Sciatic nerve (tissue), 2 donors: ENCODE data around the gene LPIN3. TPM values are rescaled to one million over a fixed set of nuclear protein-coding genes. Genes with fewer than 3 reads are reported as not detected.

Source experiments
- ATAC-seq: fragments of 200-7000 bp; cut with Tn5 transposase; one replicate; pipeline ENCODE4 v1.9.1; 2020; ENCODE audit warnings: mild to moderate bottlenecking, moderate library complexity
- DNase-seq: peaks from one replicate; pipeline ENCODE4 v3.0.0-alpha.2; 2020; ENCODE audit warnings: low spot score
- intact Hi-C: fragments of 100-400 bp; cut with DNase I; formaldehyde crosslinking; loops from one replicate; pipeline ENCODE4 v1.14.2; 2022
- total RNA-seq: library from RNA; stranded (reverse); fragmentation: NEBNext Ultra II Directional; extraction: Animal tissue kit (Norgen Biotek cat#: 25700); gene quantifications from one replicate; pipeline ENCODE4 v1.2.1, GENCODE V29; 2021
- donor health status: DM: no; HTN: no; CAD: no.
- donor health status: DM: no; HTN: no; CAD: no.

Gene LPIN3
- total RNA-seq, 1 donor from 2014 or later: 12.9 TPM

- ATAC-seq (no peak), DNase-seq (no peak)
- intact Hi-C loops: no loop called here
Observed at GRCh38 chr20:41376349-41376748, 35.7 kb downstream of the LPIN3 start.

DNA sequence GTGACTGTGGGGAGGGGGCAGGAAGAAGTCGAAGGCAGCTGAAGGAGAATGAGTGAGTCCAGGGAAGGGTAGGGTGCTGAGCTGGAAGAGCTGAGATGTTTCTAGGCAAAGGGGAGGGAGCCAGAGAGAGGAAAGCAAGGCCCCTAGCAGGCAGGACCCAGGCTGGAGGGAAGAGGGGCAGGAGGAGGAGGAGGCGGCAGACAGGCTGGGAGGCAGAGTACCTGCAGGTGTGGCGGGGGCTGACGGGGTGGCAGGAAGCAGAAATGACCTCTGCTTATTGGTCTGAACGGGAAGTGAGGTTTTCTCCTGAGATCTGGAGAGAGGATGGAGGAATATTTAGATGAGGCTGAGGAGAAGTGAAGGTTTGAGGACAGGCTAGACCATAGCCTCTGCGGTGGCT is 36.7 kb downstream of the LPIN3 start:
- ATAC-seq (no peak), DNase-seq (no peak)
- intact Hi-C loops: no loop called here

DNA sequence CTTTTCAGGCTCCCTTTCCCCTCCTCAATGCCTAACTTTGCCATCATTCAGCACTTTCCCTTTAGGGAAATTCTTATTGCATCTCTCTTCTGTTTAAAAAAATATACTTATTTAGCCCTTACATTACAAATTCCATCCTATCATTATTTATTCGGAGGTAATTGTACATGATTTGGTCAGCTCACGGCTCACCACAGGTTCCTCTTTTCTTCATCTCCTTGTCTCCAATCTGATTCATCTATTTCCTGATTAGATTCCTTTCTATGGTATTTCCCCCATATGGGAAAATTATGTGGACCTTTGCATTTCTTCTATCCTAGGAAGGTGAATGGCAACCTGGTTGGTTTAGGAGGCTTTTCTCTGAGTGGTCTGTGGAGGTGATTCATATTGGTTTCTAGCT is 38.9 kb downstream of the LPIN3 start:
- DNase-seq (no peak), ATAC-seq (no peak)
- intact Hi-C loops: no loop called here

DNA sequence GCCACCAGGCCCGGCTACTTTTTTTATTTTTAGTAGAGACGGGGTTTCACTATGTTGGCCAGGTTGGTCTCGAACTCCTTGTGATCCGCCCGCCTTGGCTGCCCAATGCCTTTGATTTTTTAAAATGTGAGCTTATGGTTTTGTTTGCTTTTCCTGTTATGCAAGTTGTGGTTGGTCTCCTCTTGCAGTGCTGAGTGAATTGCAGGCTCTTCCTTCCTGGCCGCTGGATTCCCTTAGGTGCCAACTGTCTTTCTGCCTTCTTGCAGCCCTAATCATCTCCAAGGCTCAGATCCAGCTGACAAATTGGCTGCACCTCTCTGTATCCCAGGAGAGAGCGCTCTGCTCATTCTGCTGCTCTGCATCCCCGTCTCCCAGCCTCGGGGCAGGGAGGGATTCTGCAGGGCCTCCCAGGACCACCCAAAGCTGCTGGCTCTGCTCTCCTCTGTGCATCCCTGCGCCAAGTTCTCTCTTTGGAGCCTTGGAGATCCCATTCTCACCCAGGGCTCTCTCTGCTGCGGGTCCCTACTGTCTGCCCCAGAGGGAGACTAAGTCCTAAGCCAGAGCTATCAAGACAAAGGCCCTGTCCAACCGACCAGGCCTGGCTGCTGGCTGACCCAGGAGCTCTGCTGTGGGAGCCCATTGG is 40.1 kb downstream of the LPIN3 start:
- intact Hi-C loops: no loop called here
- DNase-seq: no peak

DNA sequence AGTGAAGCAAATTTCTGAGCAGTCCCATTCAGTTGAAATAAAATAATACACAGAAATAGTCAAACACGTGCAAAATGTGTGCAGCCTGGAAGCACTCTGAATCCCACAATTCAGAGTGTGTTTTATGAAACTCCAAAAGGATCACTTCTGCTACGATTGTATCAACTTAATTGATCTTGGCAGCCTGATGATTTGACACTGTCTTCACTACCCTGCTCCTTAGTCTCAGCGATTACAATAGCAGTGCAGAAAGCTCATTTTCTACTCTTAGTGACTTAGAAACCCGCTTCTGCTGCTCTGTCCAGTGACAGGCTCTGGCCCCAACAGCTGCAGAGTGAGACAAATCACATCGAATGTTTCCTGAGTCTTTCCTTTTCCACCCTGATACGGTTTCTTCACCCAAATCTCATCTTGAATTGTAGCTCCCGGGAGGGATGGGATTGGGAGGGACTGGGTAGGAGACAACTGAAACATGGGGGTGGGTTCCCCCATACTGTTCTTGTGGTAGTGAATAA is 42.2 kb downstream of the LPIN3 start:
- intact Hi-C loops: no loop called here
- DNase-seq (no peak), ATAC-seq (peak; percentile 12)

More for the DNA sequence above, 40.1 kb downstream of the LPIN3 start:
- peak; percentile 44 for ATAC-seq

GRCh38 chr20:41386502-41387427 is 46.1 kb downstream of the LPIN3 start:
- DNase-seq (peak; percentile 77), ATAC-seq (peak; percentile 90)
- intact Hi-C loops: no loop called here

GRCh38 chr20:41387444-41387851 is 46.8 kb downstream of the LPIN3 start:
- intact Hi-C loops: no loop called here
- DNase-seq: no peak
- peak; percentile 84 for ATAC-seq

GRCh38 chr20:41390889-41391288 is 50.3 kb downstream of the LPIN3 start:
- no peak for DNase-seq
- intact Hi-C loops: no loop called here
- no peak for ATAC-seq

DNA sequence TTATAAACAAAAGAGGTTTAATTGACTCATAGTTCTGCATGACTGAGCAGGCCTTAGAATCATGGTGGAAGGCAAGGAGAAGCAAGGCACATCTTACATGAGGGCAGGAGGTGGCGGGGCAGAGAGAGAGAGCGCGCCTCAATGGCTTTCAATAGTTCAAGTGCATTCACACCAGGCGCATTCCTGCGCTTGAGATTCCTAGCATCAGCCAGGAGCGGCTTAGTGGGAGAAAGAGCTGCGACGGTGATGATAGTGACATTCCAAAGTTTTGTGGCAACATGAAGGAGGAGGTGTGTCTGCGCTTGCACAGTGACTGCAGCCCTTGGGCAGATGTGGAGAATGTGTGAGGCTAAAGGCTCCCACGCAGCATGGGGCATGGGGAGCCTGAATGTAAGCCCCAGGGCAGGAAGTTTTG is 51.0 kb downstream of the LPIN3 start:
- intact Hi-C loops: no loop called here
- ATAC-seq (no peak), DNase-seq (no peak)

GRCh38 chr20:41392295-41392694 is 51.7 kb downstream of the LPIN3 start:
- ATAC-seq (no peak), DNase-seq (no peak)
- intact Hi-C loops: no loop called here

GRCh38 chr20:41392871-41393704 is 52.5 kb downstream of the LPIN3 start:
- ATAC-seq (peak; percentile 93), DNase-seq (peak; percentile 91)
- intact Hi-C loops: no loop called here

- DNase-seq (no peak), ATAC-seq (peak; percentile 29)
- intact Hi-C loops: no loop called here
Observed at GRCh38 chr20:41393705-41394066, 53.1 kb downstream of the LPIN3 start.

GRCh38 chr20:41394081-41394480 is 53.5 kb downstream of the LPIN3 start:
- intact Hi-C loops: no loop called here
- ATAC-seq (no peak), DNase-seq (no peak)

GRCh38 chr20:41394931-41395666 is 54.5 kb downstream of the LPIN3 start:
- no peak for DNase-seq
- intact Hi-C loops: no loop called here
- peak; percentile 69 for ATAC-seq

DNA sequence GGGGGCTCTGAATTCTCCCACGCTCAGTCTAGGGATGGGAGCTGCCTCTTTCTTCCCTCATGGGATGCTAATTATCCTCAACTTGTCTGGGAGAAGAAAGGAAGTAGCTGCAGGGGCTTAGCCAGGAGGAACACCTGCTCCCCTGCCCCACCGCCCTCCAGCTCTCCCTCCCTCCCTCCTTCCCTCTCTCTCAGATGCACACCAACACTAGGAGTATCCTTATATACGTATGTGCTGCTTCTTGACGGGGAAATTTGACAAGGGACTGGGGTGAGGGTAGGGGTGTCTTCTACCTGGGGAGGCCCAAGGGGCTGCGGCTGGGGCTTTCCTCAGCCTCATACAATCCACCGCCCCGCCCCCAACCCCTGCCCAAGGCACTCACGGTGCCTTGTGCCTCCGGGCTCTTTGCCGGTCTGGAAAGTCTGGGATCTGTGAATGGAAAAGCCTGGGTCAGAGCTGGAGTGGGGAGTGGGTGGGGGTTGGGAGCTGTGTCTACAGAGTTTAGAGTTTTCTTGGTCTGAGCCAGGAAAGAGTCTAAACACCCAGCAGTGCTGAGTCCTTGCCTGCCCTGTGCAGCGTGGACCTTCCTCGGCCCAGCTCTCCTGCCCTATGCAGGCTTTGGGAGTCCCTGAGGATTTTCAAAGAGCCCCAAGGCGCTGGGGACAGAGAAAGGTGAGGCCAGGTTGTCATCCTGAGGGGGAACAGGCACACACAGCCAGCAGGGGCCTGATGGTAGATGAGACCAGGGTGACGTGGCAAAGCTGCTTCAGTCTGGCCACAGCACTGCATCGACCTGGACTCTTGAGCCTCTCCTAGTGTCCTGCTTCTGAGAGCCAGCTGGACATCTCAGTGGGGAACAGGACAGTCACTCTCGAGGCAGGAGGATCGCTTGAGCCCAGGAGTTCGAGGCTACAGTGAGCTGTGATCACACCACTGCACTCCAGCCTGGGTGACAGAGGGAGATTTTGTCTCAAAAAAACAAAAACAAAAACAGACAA is 55.3 kb downstream of the LPIN3 start:
- intact Hi-C loops: no loop called here
- ATAC-seq (peak; percentile 13), DNase-seq (no peak)

DNA sequence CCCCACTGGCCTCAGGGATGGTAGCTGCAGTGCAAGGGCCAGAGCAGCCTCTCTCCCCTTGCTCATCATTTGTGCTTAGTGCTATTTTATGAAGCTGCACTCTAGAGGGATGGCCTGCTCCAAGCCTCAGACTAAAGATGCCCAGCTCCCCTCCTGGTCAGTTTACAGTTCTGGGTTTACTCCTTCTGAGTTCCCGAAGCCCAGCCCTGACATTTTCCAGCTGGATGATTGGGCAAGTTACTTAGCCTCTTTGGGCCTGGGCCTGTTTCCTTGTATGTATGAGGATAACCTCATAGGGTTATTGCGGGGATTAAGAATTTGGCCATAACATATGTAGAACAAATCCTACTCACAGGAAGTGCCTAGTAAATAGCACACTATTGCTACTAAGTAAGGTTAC is 57.8 kb downstream of the LPIN3 start:
- ATAC-seq: no peak
- DNase-seq: no peak
- intact Hi-C loops: no loop called here

DNA sequence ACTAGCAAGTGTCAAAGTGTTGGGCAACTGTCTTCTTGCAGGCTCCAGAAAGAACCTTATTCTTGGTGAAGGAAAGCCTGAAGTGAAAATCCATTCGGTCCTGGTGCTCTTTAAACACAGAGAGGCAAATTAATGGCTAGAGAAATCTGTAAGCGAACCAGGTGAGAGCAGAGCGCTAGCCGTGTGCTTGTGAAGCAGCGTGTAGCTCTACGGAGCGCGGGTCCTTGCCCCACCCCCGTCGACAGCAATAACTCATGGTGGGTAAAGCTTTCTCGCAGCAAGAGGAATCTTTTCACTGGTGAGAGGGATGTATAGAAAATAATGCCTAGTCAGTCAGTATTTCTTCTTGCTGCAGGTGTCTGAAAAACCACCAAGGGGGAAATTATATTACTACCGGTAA is 63.0 kb downstream of the LPIN3 start:
- intact Hi-C loops: no loop called here
- DNase-seq (no peak), ATAC-seq (no peak)

- DNase-seq (no peak), ATAC-seq (no peak)
- intact Hi-C loops: no loop called here
Observed at GRCh38 chr20:41405436-41405835, 64.8 kb downstream of the LPIN3 start.
